ENCODE measurements around the gene RAB5B.

DNA sequence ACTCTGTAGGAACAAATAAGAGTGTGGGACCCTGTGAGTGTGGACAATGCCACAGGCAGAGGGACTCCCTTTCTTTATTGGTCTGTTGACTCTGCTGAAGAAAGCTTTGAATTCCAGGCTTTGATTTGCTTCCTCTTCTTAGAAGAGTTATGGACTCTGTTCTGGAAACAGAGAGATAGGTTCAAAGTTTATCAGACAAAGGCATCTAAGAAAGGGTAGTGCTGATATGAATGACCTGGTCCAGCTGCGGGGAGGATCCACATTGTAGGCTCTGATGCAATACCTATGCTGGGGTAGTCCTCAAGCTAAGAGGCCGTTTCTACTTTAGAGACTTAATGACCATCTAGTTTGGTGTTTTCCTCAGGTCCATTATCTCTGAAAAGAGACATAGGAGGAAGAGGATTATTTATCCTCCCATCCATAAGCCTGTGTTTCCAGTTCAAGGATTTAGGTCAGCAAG lies 36.3 kb downstream of the RAB5B start:
- TF ChIP-seq, protein P1, sequence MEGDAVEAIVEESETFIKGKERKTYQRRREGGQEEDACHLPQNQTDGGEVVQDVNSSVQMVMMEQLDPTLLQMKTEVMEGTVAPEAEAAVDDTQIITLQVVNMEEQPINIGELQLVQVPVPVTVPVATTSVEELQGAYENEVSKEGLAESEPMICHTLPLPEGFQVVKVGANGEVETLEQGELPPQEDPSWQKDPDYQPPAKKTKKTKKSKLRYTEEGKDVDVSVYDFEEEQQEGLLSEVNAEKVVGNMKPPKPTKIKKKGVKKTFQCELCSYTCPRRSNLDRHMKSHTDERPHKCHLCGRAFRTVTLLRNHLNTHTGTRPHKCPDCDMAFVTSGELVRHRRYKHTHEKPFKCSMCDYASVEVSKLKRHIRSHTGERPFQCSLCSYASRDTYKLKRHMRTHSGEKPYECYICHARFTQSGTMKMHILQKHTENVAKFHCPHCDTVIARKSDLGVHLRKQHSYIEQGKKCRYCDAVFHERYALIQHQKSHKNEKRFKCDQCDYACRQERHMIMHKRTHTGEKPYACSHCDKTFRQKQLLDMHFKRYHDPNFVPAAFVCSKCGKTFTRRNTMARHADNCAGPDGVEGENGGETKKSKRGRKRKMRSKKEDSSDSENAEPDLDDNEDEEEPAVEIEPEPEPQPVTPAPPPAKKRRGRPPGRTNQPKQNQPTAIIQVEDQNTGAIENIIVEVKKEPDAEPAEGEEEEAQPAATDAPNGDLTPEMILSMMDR (IDR thresholded peaks at IDR 0.05; ENCODE audit: poor library complexity): no peak
- TF ChIP-seq EZH2 (IDR thresholded peaks at IDR 0.05; ENCODE audit: borderline replicate concordance) (no peak), EZH2phosphoT487 (IDR thresholded peaks at IDR 0.05; ENCODE audit: low read depth, severe bottlenecking, unreplicated experiment) (no peak)
